Measurements from ENCODE around the gene MYO7B.

GRCh38 chr2:127508631-127509034 lies 26.9 kb upstream of the MYO7B start:
- TF ChIP-seq, protein P1, sequence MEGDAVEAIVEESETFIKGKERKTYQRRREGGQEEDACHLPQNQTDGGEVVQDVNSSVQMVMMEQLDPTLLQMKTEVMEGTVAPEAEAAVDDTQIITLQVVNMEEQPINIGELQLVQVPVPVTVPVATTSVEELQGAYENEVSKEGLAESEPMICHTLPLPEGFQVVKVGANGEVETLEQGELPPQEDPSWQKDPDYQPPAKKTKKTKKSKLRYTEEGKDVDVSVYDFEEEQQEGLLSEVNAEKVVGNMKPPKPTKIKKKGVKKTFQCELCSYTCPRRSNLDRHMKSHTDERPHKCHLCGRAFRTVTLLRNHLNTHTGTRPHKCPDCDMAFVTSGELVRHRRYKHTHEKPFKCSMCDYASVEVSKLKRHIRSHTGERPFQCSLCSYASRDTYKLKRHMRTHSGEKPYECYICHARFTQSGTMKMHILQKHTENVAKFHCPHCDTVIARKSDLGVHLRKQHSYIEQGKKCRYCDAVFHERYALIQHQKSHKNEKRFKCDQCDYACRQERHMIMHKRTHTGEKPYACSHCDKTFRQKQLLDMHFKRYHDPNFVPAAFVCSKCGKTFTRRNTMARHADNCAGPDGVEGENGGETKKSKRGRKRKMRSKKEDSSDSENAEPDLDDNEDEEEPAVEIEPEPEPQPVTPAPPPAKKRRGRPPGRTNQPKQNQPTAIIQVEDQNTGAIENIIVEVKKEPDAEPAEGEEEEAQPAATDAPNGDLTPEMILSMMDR (IDR thresholded peaks at IDR 0.05; ENCODE audit: poor library complexity), result no peak
- TF ChIP-seq EZH2phosphoT487 (IDR thresholded peaks at IDR 0.05; ENCODE audit: low read depth, severe bottlenecking, unreplicated experiment), result no peak

Data from hepatocyte (in vitro differentiated cells).